Measurements from ENCODE around the gene PLEKHN1. TPM values are rescaled to one million over a fixed set of nuclear protein-coding genes. Genes with fewer than 3 reads are reported as not detected.

The PLEKHN1 gene
- total RNA-seq, 2 donors from 2014 or later = 0.59 TPM; not detected in 1

- TF ChIP-seq, protein P1, sequence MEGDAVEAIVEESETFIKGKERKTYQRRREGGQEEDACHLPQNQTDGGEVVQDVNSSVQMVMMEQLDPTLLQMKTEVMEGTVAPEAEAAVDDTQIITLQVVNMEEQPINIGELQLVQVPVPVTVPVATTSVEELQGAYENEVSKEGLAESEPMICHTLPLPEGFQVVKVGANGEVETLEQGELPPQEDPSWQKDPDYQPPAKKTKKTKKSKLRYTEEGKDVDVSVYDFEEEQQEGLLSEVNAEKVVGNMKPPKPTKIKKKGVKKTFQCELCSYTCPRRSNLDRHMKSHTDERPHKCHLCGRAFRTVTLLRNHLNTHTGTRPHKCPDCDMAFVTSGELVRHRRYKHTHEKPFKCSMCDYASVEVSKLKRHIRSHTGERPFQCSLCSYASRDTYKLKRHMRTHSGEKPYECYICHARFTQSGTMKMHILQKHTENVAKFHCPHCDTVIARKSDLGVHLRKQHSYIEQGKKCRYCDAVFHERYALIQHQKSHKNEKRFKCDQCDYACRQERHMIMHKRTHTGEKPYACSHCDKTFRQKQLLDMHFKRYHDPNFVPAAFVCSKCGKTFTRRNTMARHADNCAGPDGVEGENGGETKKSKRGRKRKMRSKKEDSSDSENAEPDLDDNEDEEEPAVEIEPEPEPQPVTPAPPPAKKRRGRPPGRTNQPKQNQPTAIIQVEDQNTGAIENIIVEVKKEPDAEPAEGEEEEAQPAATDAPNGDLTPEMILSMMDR (IDR thresholded peaks at IDR 0.05) = peak; percentile 65 to 72
- H3K27me3 ChIP-seq = no peaks in the 10 kb centered on the region
Observed at GRCh38 chr1:1019122-1019999, 53.1 kb downstream of the PLEKHN1 start.

DNA sequence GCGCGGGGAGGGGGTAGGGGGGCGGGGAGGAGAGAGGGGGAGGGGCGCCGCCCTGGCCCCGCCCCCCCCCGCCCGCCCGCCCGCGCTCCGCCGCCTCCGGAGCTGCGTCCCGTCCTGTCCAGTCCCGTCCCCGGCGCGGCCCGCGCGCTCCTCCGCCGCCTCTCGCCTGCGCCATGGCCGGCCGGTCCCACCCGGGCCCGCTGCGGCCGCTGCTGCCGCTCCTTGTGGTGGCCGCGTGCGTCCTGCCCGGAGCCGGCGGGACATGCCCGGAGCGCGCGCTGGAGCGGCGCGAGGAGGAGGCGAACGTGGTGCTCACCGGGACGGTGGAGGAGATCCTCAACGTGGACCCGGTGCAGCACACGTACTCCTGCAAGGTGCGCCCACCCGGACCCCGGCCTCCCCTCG, 53.7 kb downstream of the PLEKHN1 start, which contains the start of gene AGRN:
Gene AGRN (plus strand): TSS at position 121 of the 405 bp plus-strand sequence. CDS start 53 bp downstream, at position 174.
- DNase-seq (ENCODE audit: low spot score) = no peak
- Histone ChIP-seq H3K4me1 (peaks cover 0 to 38% of the 10 kb centered on the region in 2 donors), H3K27me3 (no peaks in the 10 kb centered on the region), H3K27ac (peak within 1 kb of the TSS; percentile 87 to 94), H3K9me3 (no peaks in the 10 kb centered on the region), H3K36me3 (no peaks in the 10 kb centered on the region), H3K4me3 (peak within 1 kb of the TSS; percentile 69 to 76)
- TF ChIP-seq, protein P1 (IDR thresholded peaks at IDR 0.05) = no peak

More at GRCh38 chr1:1019122-1019999, 53.1 kb downstream of the PLEKHN1 start:
- H3K4me3 ChIP-seq = peak overlapping the region; percentile 69 to 76
- peaks cover 0 to 33% of the 10 kb centered on the region in 2 donors for H3K4me1 ChIP-seq
- H3K27ac ChIP-seq = peak overlapping the region; percentile 87 to 94
- DNase-seq (ENCODE audit: low spot score) = peak; percentile 75
- no peaks in the 10 kb centered on the region for H3K36me3 ChIP-seq
- H3K9me3 ChIP-seq = no peaks in the 10 kb centered on the region

DNA sequence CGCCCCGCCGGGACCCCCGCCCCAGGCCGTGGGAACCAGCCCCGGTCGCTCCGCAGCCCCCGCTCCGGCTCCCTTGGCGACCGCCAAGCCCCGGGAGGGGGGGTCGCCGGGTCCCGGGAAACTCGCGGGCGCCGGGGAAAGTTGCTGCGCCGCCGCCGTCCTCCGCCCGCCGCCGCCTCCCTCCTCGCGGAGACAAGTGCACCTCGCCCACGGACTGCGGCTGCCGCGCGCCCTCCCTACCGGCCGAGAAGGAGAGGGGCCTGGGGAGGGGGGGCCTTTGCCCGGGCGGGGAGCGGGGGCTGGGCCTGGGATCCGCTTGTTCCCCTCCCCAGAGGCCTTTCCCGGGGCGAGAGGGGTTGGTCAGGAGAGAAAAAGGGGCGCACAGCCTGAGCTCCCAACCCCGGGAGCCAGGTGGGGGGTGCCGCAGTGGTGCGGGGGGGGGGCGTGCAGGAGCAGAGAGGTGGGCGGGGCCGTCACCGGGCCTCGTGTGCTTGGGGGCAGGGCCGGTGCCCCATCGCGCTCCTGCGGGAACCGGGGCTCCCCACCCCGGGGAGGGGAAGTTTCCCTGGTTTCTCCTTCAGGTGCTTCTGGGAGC, 54.2 kb downstream of the PLEKHN1 start:
- no peak for DNase-seq (ENCODE audit: low spot score)
- Histone ChIP-seq H3K4me3 (peak overlapping the region; percentile 69 to 76), H3K9me3 (no peaks in the 10 kb centered on the region), H3K36me3 (no peaks in the 10 kb centered on the region), H3K4me1 (peaks cover 0 to 43% of the 10 kb centered on the region in 2 donors), H3K27ac (peak overlapping the region; percentile 87 to 94), H3K27me3 (no peaks in the 10 kb centered on the region)
- TF ChIP-seq, protein P1 (IDR thresholded peaks at IDR 0.05) = no peak

DNA sequence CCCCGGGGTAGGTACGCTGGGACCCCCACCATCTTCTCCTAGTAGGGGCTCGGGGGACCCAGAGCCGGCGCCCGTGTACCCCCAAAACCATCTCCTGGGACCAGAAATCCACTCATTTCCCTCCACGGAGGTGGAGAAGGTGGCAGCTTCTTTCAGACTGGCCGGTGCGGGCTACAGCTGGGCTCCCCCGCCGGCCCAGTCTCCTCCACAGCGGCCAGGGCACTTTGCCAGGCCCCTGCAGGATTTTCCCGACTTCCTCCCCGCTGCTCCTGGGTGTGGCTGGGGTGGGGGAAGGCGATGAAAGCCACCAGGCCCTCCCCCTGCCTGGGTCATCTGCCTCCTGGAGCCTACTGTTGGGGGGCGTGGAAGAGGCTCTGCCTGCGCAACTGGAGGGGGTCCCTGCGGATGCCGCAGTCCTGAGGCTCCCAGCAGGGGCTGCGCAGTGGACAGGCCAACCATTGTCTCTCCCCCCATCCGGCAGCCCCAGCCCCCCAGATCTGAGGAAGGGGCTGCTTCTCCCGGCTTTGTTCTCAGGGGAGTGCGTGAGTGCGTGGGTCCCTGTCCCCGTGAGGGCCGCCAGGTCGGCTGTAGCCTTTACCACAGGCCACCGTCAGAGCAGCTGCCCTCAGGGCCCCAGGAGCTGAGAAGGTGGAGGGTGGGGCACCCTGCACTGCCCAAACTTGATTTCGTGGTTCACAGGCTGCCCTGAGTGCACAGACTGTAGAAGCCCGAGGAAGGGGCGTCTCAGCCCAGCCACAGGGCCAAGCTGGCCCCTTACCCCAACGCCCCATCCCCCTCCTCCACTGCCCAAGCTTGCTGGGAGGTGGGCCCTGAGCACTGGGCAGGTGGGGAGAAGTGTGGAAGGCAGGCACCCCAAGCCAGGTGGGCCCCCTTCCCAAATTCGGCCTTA, 55.0 kb downstream of the PLEKHN1 start:
- no peaks in the 10 kb centered on the region for H3K9me3 ChIP-seq
- TF ChIP-seq, protein P1 (IDR thresholded peaks at IDR 0.05) = no peak
- peaks cover 0 to 51% of the 10 kb centered on the region in 2 donors for H3K4me1 ChIP-seq
- peak overlapping the region in 1 of 2 donors; percentile 87 for H3K27ac ChIP-seq
- peak overlapping the region; percentile 69 to 76 for H3K4me3 ChIP-seq
- no peaks in the 10 kb centered on the region for H3K27me3 ChIP-seq
- no peaks in the 10 kb centered on the region for H3K36me3 ChIP-seq
- DNase-seq (ENCODE audit: low spot score) = no peak

GRCh38 chr1:1021920-1022259, 55.6 kb downstream of the PLEKHN1 start:
- no peaks in the 10 kb centered on the region for H3K36me3 ChIP-seq
- no peaks in the 10 kb centered on the region for H3K9me3 ChIP-seq
- TF ChIP-seq, protein P1 (IDR thresholded peaks at IDR 0.05) = no peak
- H3K27ac ChIP-seq = no peak overlapping the region
- no peak overlapping the region for H3K4me3 ChIP-seq
- peaks cover 0 to 57% of the 10 kb centered on the region in 2 donors for H3K4me1 ChIP-seq
- H3K27me3 ChIP-seq = no peaks in the 10 kb centered on the region
- no peak for DNase-seq (ENCODE audit: low spot score)
